ENCODE measurements around the gene RNF26.
A peak's percentile ranks its signal among the peaks of the same experiment; 100 is the strongest.

Gene RNF26

GRCh38 chr11:119334174-119334930 lies at the start of gene RNF26:
Gene RNF26, plus strand, starts transcription at chr11:119334527. Its CDS starts 596 bp downstream, at chr11:119335123.
- DNase-seq: peak; percentile 95

- no peak for DNase-seq
These were observed 48.9 kb upstream of the RNF26 start for GRCh38 chr11:119285431-119285830.

- no peak for DNase-seq
These were observed 46.1 kb upstream of the RNF26 start for GRCh38 chr11:119288219-119288618.

GRCh38 chr11:119290894-119291497 lies 43.3 kb upstream of the RNF26 start:
- no peak for DNase-seq

GRCh38 chr11:119293461-119293860 lies 40.9 kb upstream of the RNF26 start:
- DNase-seq: no peak

- DNase-seq: no peak
These were observed 39.1 kb upstream of the RNF26 start for GRCh38 chr11:119295178-119295577.

- no peak for DNase-seq
These were observed 36.4 kb upstream of the RNF26 start for GRCh38 chr11:119297938-119298337.

GRCh38 chr11:119298726-119299125 lies 35.6 kb upstream of the RNF26 start:
- no peak for DNase-seq

GRCh38 chr11:119299416-119299815 lies 34.9 kb upstream of the RNF26 start:
- no peak for DNase-seq

- DNase-seq: no peak
These were observed 33.9 kb upstream of the RNF26 start for GRCh38 chr11:119300198-119300964.

GRCh38 chr11:119303227-119303718 lies 31.1 kb upstream of the RNF26 start:
- no peak for DNase-seq

GRCh38 chr11:119305556-119306372 lies 28.6 kb upstream of the RNF26 start:
- no peak for DNase-seq

- DNase-seq: peak; percentile 60
These were observed 27.9 kb upstream of the RNF26 start for GRCh38 chr11:119306373-119306890.

GRCh38 chr11:119307219-119307618 lies 27.1 kb upstream of the RNF26 start:
- DNase-seq: no peak

GRCh38 chr11:119307974-119308373 lies 26.4 kb upstream of the RNF26 start:
- DNase-seq: no peak

- no peak for DNase-seq
These were observed 24.9 kb upstream of the RNF26 start for GRCh38 chr11:119309411-119309810.

GRCh38 chr11:119309953-119310681 lies 24.2 kb upstream of the RNF26 start:
- DNase-seq: no peak

- DNase-seq: no peak
These were observed 23.7 kb upstream of the RNF26 start for GRCh38 chr11:119310682-119311052.

- no peak for DNase-seq
These were observed 19.6 kb upstream of the RNF26 start for GRCh38 chr11:119314726-119315125.

- peak; percentile 45 for DNase-seq
These were observed 19.0 kb upstream of the RNF26 start for GRCh38 chr11:119315131-119316015.

Measured in CD4-positive, alpha-beta T cell treated with Interleukin-15 for 1 hour (primary cell).